Endothelial cell of umbilical vein (primary cell): ENCODE results near the gene MYO19. TPM values are rescaled to one million over a fixed set of nuclear protein-coding genes. Genes with fewer than 3 reads are reported as not detected.
"Not testable (repeated sequence)": the region's sequence is repeated elsewhere in the genome, so short reads cannot be mapped to it uniquely, and the experiment has no call there.

Source experiments
- BruUV-seq: library from RNA; stranded (reverse); fragments of 400-500 nt; replicated peaks from 2 replicates; lab custom pipeline; 2021; lab: Mats Ljungman, UMichigan
- CTCF ChIA-PET: fragments of 300-600, 350-600 bp; sonication (Branson Sonifier 250); formaldehyde crosslinking; loops from one replicate; lab custom pipeline; 2021; ENCODE audit warnings: antibody characterized with exemption, inconsistent platforms; lab: Charles Lee
- POLR2A ChIA-PET: fragments of 300-600, 350-600 bp; sonication (Branson Sonifier 250); formaldehyde crosslinking; loops from one replicate; lab custom pipeline; 2021; ENCODE audit warnings: antibody characterized with exemption, inconsistent platforms; lab: Charles Lee
- DNase-seq: peaks from one replicate; pipeline ENCODE4 v3.0.0-alpha.2; 2011; ENCODE audit warnings: low read depth, low spot score
- FAIRE-seq: peaks from 2 replicates; lab custom pipeline; 2011; peaks lifted over from hg19 to GRCh38; lab: Jason Lieb, UNC
- H2AFZ ChIP-seq: 2 replicates; pipeline ENCODE4 v1.6.0; 2012; ENCODE audit warnings: low read depth, low read length, control low read depth, inconsistent platforms
- H3K27ac ChIP-seq: 2 replicates; pipeline ENCODE4 v1.5.1; 2011; ENCODE audit warnings: low read depth, mild to moderate bottlenecking, control low read depth, low read length, moderate library complexity; ENCODE audit not compliant: insufficient read depth
- H3K27me3 ChIP-seq, 2 experiments: 2 replicates each; pipeline versions ENCODE4 v1.6.0 to v1.6.1; 2011; ENCODE audit warnings: low read length in 2 of 2, mixed read lengths in 1 of 2; ENCODE audit not compliant: control insufficient read depth in 2 of 2, insufficient read depth in 2 of 2
- H3K36me3 ChIP-seq, 2 experiments: 2 replicates in 1 of 2; 3 replicates in 1 of 2; pipeline ENCODE4 v1.5.1; 2011; ENCODE audit warnings: low read length in 2 of 2, mild to moderate bottlenecking in 1 of 2, moderate library complexity in 1 of 2; ENCODE audit not compliant: control insufficient read depth in 2 of 2, insufficient read depth in 2 of 2; ENCODE audit errors: extremely low read depth in 1 of 2
- H3K4me1 ChIP-seq: 3 replicates; pipeline ENCODE4 v1.5.1; 2011; ENCODE audit warnings: mild to moderate bottlenecking, low read length; ENCODE audit not compliant: control insufficient read depth, insufficient read depth; ENCODE audit errors: extremely low read depth
- H3K4me2 ChIP-seq: 2 replicates; pipeline ENCODE4 v1.6.1; 2011; ENCODE audit warnings: low read length, control low read depth, mixed read lengths; ENCODE audit not compliant: insufficient read depth
- H3K4me3 ChIP-seq, 3 experiments: fragments of 200-600 bp in 1 of 3; sonication (generic), shearing (Covaris generic) in 1 of 3; replicated peaks in 1 of 3; 2 replicates each; pipeline ENCODE4 v1.5.1; 2011 to 2016; ENCODE audit warnings: control low read depth in 3 of 3, low read length in 3 of 3, mild to moderate bottlenecking in 2 of 3, inconsistent platforms in 1 of 3, low read depth in 1 of 3, moderate library complexity in 1 of 3; ENCODE audit not compliant: insufficient read depth in 1 of 3
- H3K79me2 ChIP-seq: 2 replicates; pipeline ENCODE4 v1.6.0; 2012; ENCODE audit warnings: low read length, inconsistent platforms; ENCODE audit not compliant: control insufficient read depth, insufficient read depth
- H3K9ac ChIP-seq: replicated peaks from 2 replicates; pipeline ENCODE3; 2011; ENCODE audit warnings: low read length, control low read depth; ENCODE audit not compliant: insufficient read depth; ENCODE audit errors: extremely low read depth
- H3K9me1 ChIP-seq: replicated peaks from 3 replicates; pipeline ENCODE4 v1.6.0; 2011; ENCODE audit warnings: mild to moderate bottlenecking, low read length; ENCODE audit not compliant: control insufficient read depth, insufficient read depth; ENCODE audit errors: extremely low read depth
- H3K9me3 ChIP-seq: replicated peaks from 2 replicates; pipeline ENCODE4 v1.5.1; 2012; ENCODE audit warnings: low read length, inconsistent platforms; ENCODE audit not compliant: control insufficient read depth, insufficient read depth
- H4K20me1 ChIP-seq: replicated peaks from 2 replicates; pipeline ENCODE3; 2011; ENCODE audit warnings: mild to moderate bottlenecking, low read length; ENCODE audit not compliant: control insufficient read depth, insufficient read depth; ENCODE audit errors: extremely low read depth
- JUN ChIP-seq: IDR thresholded peaks from 2 replicates; pipeline ENCODE4 v1.6.1; 2011; ENCODE audit warnings: borderline replicate concordance, low read depth; ENCODE audit not compliant: insufficient read length, insufficient read depth
- MAX ChIP-seq: IDR thresholded peaks from 2 replicates; pipeline ENCODE4 v1.6.1; 2011; ENCODE audit not compliant: insufficient read depth, insufficient read length
- MYC ChIP-seq: IDR thresholded peaks from one replicate; pipeline ENCODE4 v1.6.1; 2011; ENCODE audit warnings: mild to moderate bottlenecking, low read depth, low read length
- POLR2A ChIP-seq: IDR thresholded peaks from 2 replicates; pipeline ENCODE4 v1.6.1; 2012; ENCODE audit warnings: low read depth, mild to moderate bottlenecking, control low read depth, low read length
- dilution Hi-C: fragments of 300-500 bp; cut with MboI; formaldehyde crosslinking; loops from one replicate; pipeline ENCODE4 v1.15.0; 2019; ENCODE audit warnings: low sequenced_read_pairs; ENCODE audit not compliant: extremely low pct_ligation_motif_present
- intact Hi-C: fragments of 100-400 bp; cut with micrococcal nuclease; formaldehyde crosslinking; loops from one replicate; pipeline ENCODE4 v1.10.0; 2022
- polyA plus RNA-seq, 4 experiments: library from polyadenylated mRNA; depleted of rRNA in 3 of 4; stranded (reverse) in 3 of 4; unstranded in 1 of 4; fragments of >200 nt; gene quantifications; 2 replicates each; pipeline versions ENCODE4 v1.2.1 to v1.2.3, GENCODE V29; 2011 to 2012; ENCODE audit warnings: missing spikeins in 1 of 4
- total RNA-seq: library from RNA; stranded (reverse); gene quantifications from 2 replicates; pipeline ENCODE4 v1.2.3, GENCODE V29; 2021
- TF ChIP-seq, protein P1 (sequence below), 2 donors: IDR thresholded peaks; 1 replicate in 1 of 2; 2 replicates in 1 of 2; pipeline ENCODE4 v1.5.1; 2011; ENCODE audit warnings: low read length in 2 of 2, mild to moderate bottlenecking in 2 of 2, moderate library complexity in 2 of 2, control low read depth in 1 of 2, inconsistent platforms in 1 of 2, low read depth in 1 of 2; ENCODE audit not compliant: insufficient read depth in 1 of 2; ENCODE audit errors: extremely low read depth in 1 of 2

MYO19 gene
- total and polyA plus RNA-seq, 2 donors (not counting 3 experiments of a cell fraction or from before 2014, with no cell fraction given) = 75.4 to 95.7 TPM

GRCh38 chr17:36485027-36485426 lies 49.6 kb downstream of the MYO19 start:
- H3K4me2 ChIP-seq = no peak overlapping the region
- no peak overlapping the region for H3K27ac ChIP-seq
- no peak overlapping the region for H3K4me3 ChIP-seq
- no peak overlapping the region for H2AFZ ChIP-seq
- FAIRE-seq = no peak
- no peaks in the 10 kb centered on the region for H3K9me1 ChIP-seq
- ChIA-PET POLR2A (no interaction called here), CTCF (no interaction called here)
- H4K20me1 ChIP-seq = no peaks in the 10 kb centered on the region
- no TSS peak for BruUV-seq
- H3K4me1 ChIP-seq = peaks cover 17% of the 10 kb centered on the region
- peaks cover 0 to 9% of the 10 kb centered on the region in 2 experiments for H3K27me3 ChIP-seq
- no peaks in the 10 kb centered on the region for H3K36me3 ChIP-seq
- H3K79me2 ChIP-seq = peaks cover 15% of the 10 kb centered on the region
- no peaks in the 10 kb centered on the region for H3K9me3 ChIP-seq
- dilution Hi-C loops (no loop called here), intact Hi-C loops (no loop called here)
- DNase-seq = no peak
- no peak for TF ChIP-seq POLR2A
- TF ChIP-seq, protein P1, sequence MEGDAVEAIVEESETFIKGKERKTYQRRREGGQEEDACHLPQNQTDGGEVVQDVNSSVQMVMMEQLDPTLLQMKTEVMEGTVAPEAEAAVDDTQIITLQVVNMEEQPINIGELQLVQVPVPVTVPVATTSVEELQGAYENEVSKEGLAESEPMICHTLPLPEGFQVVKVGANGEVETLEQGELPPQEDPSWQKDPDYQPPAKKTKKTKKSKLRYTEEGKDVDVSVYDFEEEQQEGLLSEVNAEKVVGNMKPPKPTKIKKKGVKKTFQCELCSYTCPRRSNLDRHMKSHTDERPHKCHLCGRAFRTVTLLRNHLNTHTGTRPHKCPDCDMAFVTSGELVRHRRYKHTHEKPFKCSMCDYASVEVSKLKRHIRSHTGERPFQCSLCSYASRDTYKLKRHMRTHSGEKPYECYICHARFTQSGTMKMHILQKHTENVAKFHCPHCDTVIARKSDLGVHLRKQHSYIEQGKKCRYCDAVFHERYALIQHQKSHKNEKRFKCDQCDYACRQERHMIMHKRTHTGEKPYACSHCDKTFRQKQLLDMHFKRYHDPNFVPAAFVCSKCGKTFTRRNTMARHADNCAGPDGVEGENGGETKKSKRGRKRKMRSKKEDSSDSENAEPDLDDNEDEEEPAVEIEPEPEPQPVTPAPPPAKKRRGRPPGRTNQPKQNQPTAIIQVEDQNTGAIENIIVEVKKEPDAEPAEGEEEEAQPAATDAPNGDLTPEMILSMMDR (IDR thresholded peaks at IDR 0.05; ENCODE audit: extremely low read depth in 1 of 2, insufficient read depth in 1 of 2, low read depth in 1 of 2, low read length in 2 of 2) = no peak
- no peak for TF ChIP-seq MYC
- TF ChIP-seq JUN = no peak
- no peak for TF ChIP-seq MAX
- H3K9ac ChIP-seq = no peak overlapping the region

DNA sequence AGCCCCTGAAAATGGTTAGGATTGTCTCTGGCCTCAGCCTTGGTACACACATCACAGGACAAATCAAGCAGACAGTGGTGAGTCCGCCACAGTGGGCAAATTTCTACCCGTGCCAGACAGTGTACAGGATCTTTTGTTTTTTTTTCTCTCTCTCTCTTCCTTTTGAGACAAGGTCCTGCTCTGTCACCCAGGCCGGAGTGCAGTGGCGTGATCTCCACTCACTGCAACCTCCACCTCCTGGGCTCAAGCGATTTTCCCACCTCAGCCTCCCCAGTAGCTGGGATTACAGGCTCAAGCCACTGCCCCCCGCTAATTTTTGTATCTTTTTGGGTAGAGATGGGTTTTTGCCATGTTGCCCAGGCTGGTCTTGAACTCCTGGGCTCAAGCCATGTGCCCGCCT lies 50.6 kb downstream of the MYO19 start:
- H3K4me3 ChIP-seq, FAIRE-seq, H4K20me1 ChIP-seq, H3K9me1 ChIP-seq, intact Hi-C loops, H3K4me2 ChIP-seq, dilution Hi-C loops, H3K9me3 ChIP-seq, H3K27ac ChIP-seq, H2AFZ ChIP-seq, H3K9ac ChIP-seq, DNase-seq, BruUV-seq, H3K36me3 ChIP-seq, POLR2A ChIA-PET: not testable (repeated sequence)
- Histone ChIP-seq H3K27me3 (peaks cover 0 to 11% of the 10 kb centered on the region in 2 experiments), H3K4me1 (peaks cover 17% of the 10 kb centered on the region), H3K79me2 (peaks cover 11% of the 10 kb centered on the region)
- CTCF ChIA-PET = interaction anchor here (1.5 to 2.1 kb wide), 2 partner anchors 8 to 51 kb away, joined by 12 to 15 read pairs; partner anchors contain the start of genes MYO19 and PIGW
